GM20000 (cell line): Measurements from ENCODE around the gene ABCA3.

Source experiments
- DNase-seq: peaks from one replicate; pipeline ENCODE4 v3.0.0; 2012; ENCODE audit warnings: low spot score
- CTCF ChIP-seq: IDR thresholded peaks from 2 replicates; pipeline ENCODE4 v1.5.1; 2012; ENCODE audit warnings: mild to moderate bottlenecking, control low read depth; ENCODE audit errors: extremely low read depth, missing control alignments

The ABCA3 gene

DNA sequence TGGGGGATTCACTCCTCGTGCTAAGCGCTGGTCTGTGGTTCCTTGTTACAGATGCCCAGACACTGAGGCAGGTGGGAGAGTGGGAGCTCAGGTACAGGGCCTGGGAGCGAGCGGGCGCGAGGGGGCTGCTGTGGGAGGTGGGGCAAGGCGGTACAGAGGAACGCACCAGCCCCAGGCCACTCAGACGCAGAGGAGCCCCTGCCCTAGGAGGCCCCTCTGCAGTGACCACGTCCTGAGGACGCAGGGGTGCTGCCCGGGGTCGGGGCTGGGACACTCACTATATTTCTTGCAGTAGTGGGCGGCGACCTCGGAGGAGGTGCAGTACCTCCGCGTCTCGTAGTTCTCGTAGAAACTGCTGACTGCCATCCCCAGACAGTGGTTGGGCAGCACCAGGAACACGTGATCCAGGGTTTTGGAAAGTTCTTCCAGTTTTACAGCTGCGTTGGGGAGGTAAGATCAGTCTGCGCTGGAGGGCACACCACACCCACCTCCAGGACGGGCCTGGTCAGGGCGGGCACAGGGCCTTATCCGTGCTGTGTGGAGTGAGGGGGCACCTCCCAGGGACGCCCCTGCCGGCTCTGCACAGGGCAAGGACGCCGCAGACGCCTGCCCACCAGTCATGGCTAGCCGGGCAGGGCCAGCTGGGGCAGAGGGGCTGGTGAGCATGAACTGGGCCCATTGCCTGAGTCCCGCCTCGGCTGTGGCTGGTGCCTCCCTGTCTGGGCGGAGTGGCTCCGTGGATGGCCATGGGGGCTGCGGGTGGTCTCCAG lies 56.3 kb downstream of the ABCA3 start:
- DNase-seq: no peak
- TF ChIP-seq CTCF: no peak

DNA sequence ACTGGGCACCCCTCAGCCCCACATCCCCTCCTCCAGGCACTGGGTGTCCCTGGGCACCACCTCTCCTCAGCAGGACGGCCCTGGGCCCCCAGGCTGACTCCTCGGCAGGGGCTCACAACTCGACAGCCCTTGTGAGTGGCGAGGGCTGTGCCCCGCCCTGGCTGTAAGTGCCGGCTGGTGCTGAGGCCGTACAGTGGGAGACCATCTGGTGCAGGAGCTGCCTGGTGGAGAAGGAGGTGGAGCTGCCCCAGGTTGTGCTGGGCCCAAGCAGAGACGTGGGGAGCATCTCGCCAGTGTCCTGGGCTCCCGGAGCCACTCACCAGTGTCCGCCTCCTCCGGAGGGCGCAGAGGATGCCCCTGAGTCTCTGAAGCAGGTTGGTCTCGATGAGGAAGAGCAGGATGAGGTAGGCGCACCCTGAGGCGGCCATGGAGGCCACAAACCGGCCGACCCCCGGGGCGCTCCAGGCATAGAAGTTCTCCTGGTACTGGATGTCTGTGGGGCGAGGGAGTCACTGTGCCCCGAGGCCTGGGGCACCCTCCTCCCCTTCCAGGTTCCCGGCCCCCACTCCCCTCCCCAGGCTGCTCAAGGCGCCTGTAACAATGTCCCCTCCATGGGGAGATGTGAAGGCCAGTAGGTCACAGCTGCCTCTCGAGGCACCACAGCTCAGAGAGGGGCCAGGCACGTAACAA lies 57.5 kb downstream of the ABCA3 start:
- no peak for TF ChIP-seq CTCF
- no peak for DNase-seq

GRCh38 chr16:2282262-2282661 lies 58.3 kb downstream of the ABCA3 start:
- no peak for DNase-seq
- TF ChIP-seq CTCF: no peak

GRCh38 chr16:2280981-2281542 lies 59.5 kb downstream of the ABCA3 start:
- DNase-seq: no peak
- no peak for TF ChIP-seq CTCF

DNA sequence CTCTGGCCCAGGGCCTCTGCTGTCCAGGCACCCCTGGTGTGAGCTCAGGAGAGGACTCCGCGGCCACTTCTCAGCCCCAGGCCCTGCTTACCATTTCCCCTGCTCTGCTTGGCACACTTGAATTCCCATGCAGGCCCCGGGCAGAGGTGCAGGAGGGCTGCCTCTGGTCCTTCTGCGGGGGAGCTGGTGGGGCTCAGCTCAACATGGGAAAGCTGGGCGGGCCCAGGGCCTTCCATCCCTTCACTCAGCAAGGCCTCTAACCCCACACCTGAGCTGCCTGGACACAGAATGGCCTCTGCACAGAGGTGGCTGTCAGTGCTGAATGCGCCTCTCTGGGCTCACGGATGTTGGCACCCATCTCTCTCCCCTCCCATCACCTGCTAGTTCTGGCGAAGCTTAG lies 60.1 kb downstream of the ABCA3 start:
- TF ChIP-seq CTCF: no peak
- DNase-seq: no peak

GRCh38 chr16:2278956-2279800 lies 61.4 kb downstream of the ABCA3 start:
- no peak for DNase-seq
- TF ChIP-seq CTCF: no peak
